HEK293 (cell line): ENCODE measurements around the gene DSCAML1.

ENCODE experiments used
- CTCF ChIA-PET: fragments of 350-600 bp; formaldehyde crosslinking; extraction: SDS; loops from one replicate; lab custom pipeline; 2021; ENCODE audit warnings: antibody characterized with exemption; lab: Yijun Ruan, JAX
- POLR2A ChIA-PET: fragments of 300-600 bp; formaldehyde crosslinking; extraction: SDS; loops from one replicate; lab custom pipeline; 2020; ENCODE audit warnings: antibody characterized with exemption, inconsistent platforms; lab: Yijun Ruan, JAX
- H3K27ac ChIP-seq: fragments of 200-500 bp; sonication (Bioruptor generic); 2 replicates; pipeline ENCODE4 v1.5.1; 2014; ENCODE audit warnings: low read depth, low read length, control low read depth, inconsistent platforms; ENCODE audit errors: extremely low read depth
- H3K36me3 ChIP-seq, 2 experiments: fragments of 200-500 bp in 1 of 2; sonication (Bioruptor generic) in 1 of 2; 1 replicate in 1 of 2; 2 replicates in 1 of 2; pipeline ENCODE4 v1.5.1; 2014 to 2017; ENCODE audit warnings: inconsistent platforms in 2 of 2, low read length in 2 of 2; ENCODE audit not compliant: control insufficient read depth in 2 of 2, insufficient read depth in 1 of 2
- H3K4me1 ChIP-seq: fragments of 200-500 bp; sonication (Bioruptor generic); 2 replicates; pipeline ENCODE4 v1.5.1; 2014; ENCODE audit warnings: mild to moderate bottlenecking, low read length, inconsistent platforms; ENCODE audit not compliant: control insufficient read depth, insufficient read depth
- H3K4me3 ChIP-seq: 2 replicates; pipeline ENCODE4 v1.5.1; 2011; ENCODE audit warnings: low read depth, mild to moderate bottlenecking, control low read depth, low read length, moderate library complexity
- H3K9me3 ChIP-seq: fragments of 200-500 bp; sonication (Bioruptor generic); 2 replicates; pipeline ENCODE4 v1.5.1; 2014; ENCODE audit warnings: low read depth, low read length, inconsistent platforms; ENCODE audit not compliant: control insufficient read depth, insufficient read depth
- EGR2 ChIP-seq: fragments of 450-650 bp; formaldehyde crosslinking; IDR thresholded peaks from 2 replicates; pipeline ENCODE4 v1.5.1; 2016; ENCODE audit warnings: low read depth, missing biosample characterization, missing genetic modification characterization
- KLF8 ChIP-seq: fragments of 450-650 bp; formaldehyde crosslinking; IDR thresholded peaks from 2 replicates; pipeline ENCODE4 v1.5.1; 2016; ENCODE audit warnings: missing biosample characterization, missing genetic modification characterization
- MZF1 ChIP-seq: fragments of 450-650 bp; formaldehyde crosslinking; IDR thresholded peaks from 2 replicates; pipeline ENCODE4 v1.5.1; 2017; ENCODE audit warnings: missing biosample characterization, missing genetic modification characterization, borderline replicate concordance
- REPIN1 ChIP-seq: fragments of 450-650 bp; formaldehyde crosslinking; IDR thresholded peaks from 2 replicates; pipeline ENCODE4 v1.5.1; 2017; ENCODE audit warnings: missing biosample characterization, missing genetic modification characterization, low read depth
- SCRT2 ChIP-seq: fragments of 450-650 bp; formaldehyde crosslinking; IDR thresholded peaks from 2 replicates; pipeline ENCODE4 v1.5.1; 2016; ENCODE audit warnings: missing biosample characterization, missing genetic modification characterization
- TRIM28 ChIP-seq: IDR thresholded peaks from 2 replicates; pipeline ENCODE4 v1.6.1; 2011; ENCODE audit warnings: low read length, control low read depth, borderline replicate concordance
- ZBTB8A ChIP-seq: fragments of 450-650 bp; formaldehyde crosslinking; IDR thresholded peaks from 2 replicates; pipeline ENCODE4 v1.5.1; 2016; ENCODE audit warnings: missing biosample characterization, missing genetic modification characterization
- ZNF112 ChIP-seq: fragments of 450-650 bp; formaldehyde crosslinking; IDR thresholded peaks from 2 replicates; pipeline ENCODE4 v1.5.0; 2017; ENCODE audit warnings: missing biosample characterization, missing genetic modification characterization
- ZNF132 ChIP-seq: fragments of 450-650 bp; formaldehyde crosslinking; IDR thresholded peaks from 2 replicates; pipeline ENCODE4 v1.5.1; 2017; ENCODE audit warnings: missing biosample characterization, missing genetic modification characterization, borderline replicate concordance
- ZNF133 ChIP-seq: fragments of 450-650 bp; formaldehyde crosslinking; IDR thresholded peaks from 2 replicates; pipeline ENCODE4 v1.5.1; 2016; ENCODE audit warnings: missing biosample characterization, missing genetic modification characterization
- ZNF138 ChIP-seq: fragments of 450-650 bp; formaldehyde crosslinking; IDR thresholded peaks from 2 replicates; pipeline ENCODE4 v1.5.1; 2016; ENCODE audit warnings: missing biosample characterization, missing genetic modification characterization, borderline replicate concordance
- ZNF157 ChIP-seq: fragments of 450-650 bp; formaldehyde crosslinking; IDR thresholded peaks from 2 replicates; pipeline ENCODE4 v1.5.1; 2016; ENCODE audit warnings: missing biosample characterization, missing genetic modification characterization
- ZNF184 ChIP-seq: fragments of 450-650 bp; IDR thresholded peaks from 2 replicates; pipeline ENCODE4 v1.5.1; 2018; ENCODE audit warnings: missing biosample characterization, mild to moderate bottlenecking, missing genetic modification characterization
- ZNF214 ChIP-seq: fragments of 450-650 bp; formaldehyde crosslinking; IDR thresholded peaks from 2 replicates; pipeline ENCODE4 v1.5.1; 2017; ENCODE audit warnings: missing biosample characterization, mild to moderate bottlenecking, missing genetic modification characterization, borderline replicate concordance
- ZNF239 ChIP-seq: fragments of 450-650 bp; formaldehyde crosslinking; IDR thresholded peaks from 2 replicates; pipeline ENCODE4 v1.5.1; 2016; ENCODE audit warnings: missing biosample characterization, missing genetic modification characterization
- ZNF274 ChIP-seq, 2 experiments: fragments of 200-500 bp in 1 of 2; fragments of 450-650 bp in 1 of 2; sonication (Bioruptor generic) in 1 of 2; formaldehyde crosslinking in 1 of 2; IDR thresholded peaks; 2 replicates each; pipeline versions ENCODE4 v1.5.1 to v1.6.1; 2014 to 2016; ENCODE audit warnings: borderline replicate concordance in 1 of 2, inconsistent platforms in 1 of 2, low read length in 1 of 2, missing biosample characterization in 1 of 2, missing genetic modification characterization in 1 of 2
- ZNF391 ChIP-seq: fragments of 450-650 bp; formaldehyde crosslinking; IDR thresholded peaks from 2 replicates; pipeline ENCODE4 v1.5.1; 2016; ENCODE audit warnings: low read depth, missing biosample characterization, missing genetic modification characterization, borderline replicate concordance
- ZNF426 ChIP-seq: fragments of 450-650 bp; formaldehyde crosslinking; IDR thresholded peaks from 2 replicates; pipeline ENCODE4 v1.5.1; 2017; ENCODE audit warnings: missing biosample characterization, missing genetic modification characterization, mild to moderate bottlenecking, inconsistent platforms, moderate library complexity
- ZNF48 ChIP-seq: fragments of 450-650 bp; formaldehyde crosslinking; IDR thresholded peaks from 2 replicates; pipeline ENCODE4 v1.5.1; 2016; ENCODE audit warnings: missing biosample characterization, missing genetic modification characterization
- ZNF544 ChIP-seq: fragments of 450-650 bp; formaldehyde crosslinking; IDR thresholded peaks from 2 replicates; pipeline ENCODE4 v1.5.0; 2017; ENCODE audit warnings: missing biosample characterization, missing genetic modification characterization
- ZNF561 ChIP-seq: fragments of 450-650 bp; IDR thresholded peaks from 2 replicates; pipeline ENCODE4 v1.5.1; 2018; ENCODE audit warnings: missing biosample characterization, missing genetic modification characterization, borderline replicate concordance
- ZNF585B ChIP-seq: fragments of 450-650 bp; formaldehyde crosslinking; IDR thresholded peaks from 2 replicates; pipeline ENCODE4 v1.5.1; 2016; ENCODE audit warnings: missing biosample characterization, missing genetic modification characterization
- ZNF624 ChIP-seq: fragments of 450-650 bp; formaldehyde crosslinking; IDR thresholded peaks from 2 replicates; pipeline ENCODE4 v1.5.1; 2017; ENCODE audit warnings: missing biosample characterization, missing genetic modification characterization
- ZNF626 ChIP-seq: fragments of 450-650 bp; sonication (Bioruptor Pico); formaldehyde crosslinking; IDR thresholded peaks from 2 replicates; pipeline ENCODE4 v1.5.1; 2018; ENCODE audit warnings: missing biosample characterization, missing genetic modification characterization, inconsistent platforms
- ZNF660 ChIP-seq: fragments of 450-650 bp; IDR thresholded peaks from 2 replicates; pipeline ENCODE4 v1.5.1; 2018; ENCODE audit warnings: missing biosample characterization, mild to moderate bottlenecking, missing genetic modification characterization
- ZNF701 ChIP-seq: fragments of 450-650 bp; formaldehyde crosslinking; IDR thresholded peaks from 2 replicates; pipeline ENCODE4 v1.5.1; 2016; ENCODE audit warnings: missing biosample characterization, missing genetic modification characterization
- ZSCAN23 ChIP-seq: fragments of 450-650 bp; formaldehyde crosslinking; IDR thresholded peaks from 2 replicates; pipeline ENCODE4 v1.5.1; 2016; ENCODE audit warnings: missing biosample characterization, missing genetic modification characterization
- TF ChIP-seq, protein P1 (sequence below): fragments of 450-650 bp; formaldehyde crosslinking; IDR thresholded peaks from 2 replicates; pipeline ENCODE4 v1.5.1; 2016; ENCODE audit warnings: missing biosample characterization, missing genetic modification characterization
- TF ChIP-seq, protein P2 (sequence below): fragments of 450-650 bp; formaldehyde crosslinking; IDR thresholded peaks from 2 replicates; pipeline ENCODE4 v1.5.1; 2016; ENCODE audit warnings: missing biosample characterization, missing genetic modification characterization

DSCAML1 gene

DNA sequence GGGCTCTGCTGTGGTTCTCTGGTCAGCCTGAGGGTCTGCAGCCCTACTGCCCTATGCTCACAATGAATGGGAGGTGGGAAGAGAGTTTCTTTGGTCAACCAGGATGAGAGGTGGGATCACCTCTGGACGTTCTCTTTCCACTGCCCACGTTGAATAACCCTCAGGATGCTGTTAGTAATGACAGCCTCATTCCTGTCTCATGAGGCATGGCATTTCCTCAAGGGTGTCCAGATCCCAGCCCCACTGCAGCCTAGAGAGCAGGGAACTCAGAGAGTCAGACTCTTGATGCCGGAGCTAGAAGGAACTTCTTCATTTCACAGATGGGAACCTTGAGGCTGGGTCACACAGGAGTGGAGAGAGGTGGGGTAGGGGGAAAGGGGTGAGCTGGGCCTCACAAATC, 273.3 kb downstream of the DSCAML1 start:
- no peaks in the 10 kb centered on the region for H3K36me3 ChIP-seq
- CTCF ChIA-PET: interaction anchor here (1.3 kb wide), 1 partner anchor 283 kb away, joined by 3 read pairs; no protein-coding TSS in a partner anchor
- H3K4me1 ChIP-seq: peaks cover 3% of the 10 kb centered on the region; the same call in 1 of the 2 replicates
- no peak overlapping the region for H3K27ac ChIP-seq
- POLR2A ChIA-PET: no interaction called here
- no peak overlapping the region for H3K4me3 ChIP-seq
- H3K9me3 ChIP-seq: no peaks in the 10 kb centered on the region
- no peak for TF ChIP-seq TRIM28
- no peak for TF ChIP-seq ZSCAN23
- TF ChIP-seq ZNF184 (tag by site-specific recombination): no peak
- TF ChIP-seq, protein P1, sequence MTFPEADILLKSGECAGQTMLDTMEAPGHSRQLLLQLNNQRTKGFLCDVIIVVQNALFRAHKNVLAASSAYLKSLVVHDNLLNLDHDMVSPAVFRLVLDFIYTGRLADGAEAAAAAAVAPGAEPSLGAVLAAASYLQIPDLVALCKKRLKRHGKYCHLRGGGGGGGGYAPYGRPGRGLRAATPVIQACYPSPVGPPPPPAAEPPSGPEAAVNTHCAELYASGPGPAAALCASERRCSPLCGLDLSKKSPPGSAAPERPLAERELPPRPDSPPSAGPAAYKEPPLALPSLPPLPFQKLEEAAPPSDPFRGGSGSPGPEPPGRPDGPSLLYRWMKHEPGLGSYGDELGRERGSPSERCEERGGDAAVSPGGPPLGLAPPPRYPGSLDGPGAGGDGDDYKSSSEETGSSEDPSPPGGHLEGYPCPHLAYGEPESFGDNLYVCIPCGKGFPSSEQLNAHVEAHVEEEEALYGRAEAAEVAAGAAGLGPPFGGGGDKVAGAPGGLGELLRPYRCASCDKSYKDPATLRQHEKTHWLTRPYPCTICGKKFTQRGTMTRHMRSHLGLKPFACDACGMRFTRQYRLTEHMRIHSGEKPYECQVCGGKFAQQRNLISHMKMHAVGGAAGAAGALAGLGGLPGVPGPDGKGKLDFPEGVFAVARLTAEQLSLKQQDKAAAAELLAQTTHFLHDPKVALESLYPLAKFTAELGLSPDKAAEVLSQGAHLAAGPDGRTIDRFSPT (tag by site-specific recombination): no peak
- no peak for TF ChIP-seq ZNF626 (tag by site-specific recombination)
- no peak for TF ChIP-seq ZNF660 (tag by site-specific recombination)
- TF ChIP-seq ZNF157 (tag by site-specific recombination): no peak
- TF ChIP-seq ZNF701: no peak
- no peak for TF ChIP-seq ZNF391 (tag by site-specific recombination)
- no peak for TF ChIP-seq ZNF112 (tag by site-specific recombination)
- no peak for TF ChIP-seq ZNF561 (tag by site-specific recombination)
- TF ChIP-seq REPIN1 (tag by site-specific recombination): no peak
- no peak for TF ChIP-seq ZNF133 (tag by site-specific recombination)
- TF ChIP-seq, all 188 proteins: peak for 0

DNA sequence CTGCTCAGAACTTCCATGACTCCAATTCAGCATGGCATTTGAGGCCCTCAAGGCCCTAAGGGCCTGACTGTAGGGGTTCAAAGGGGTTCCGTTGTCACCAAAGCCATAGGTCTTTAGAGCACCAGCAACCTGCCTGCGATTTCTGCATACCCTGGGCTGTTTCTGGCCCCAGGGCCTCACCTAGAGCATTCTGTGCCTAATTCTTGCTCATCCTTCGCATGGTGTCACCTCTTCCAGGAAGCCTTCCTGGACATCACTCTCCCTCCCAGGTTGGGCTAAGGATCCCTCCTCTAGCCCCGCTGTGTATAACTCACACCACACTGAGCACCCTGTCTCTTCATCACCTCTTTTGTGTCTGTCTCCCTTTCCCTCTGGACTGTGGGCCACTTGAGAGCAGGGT, 275.0 kb downstream of the DSCAML1 start:
- H3K4me3 ChIP-seq: no peak overlapping the region
- no peaks in the 10 kb centered on the region for H3K9me3 ChIP-seq
- H3K27ac ChIP-seq: no peak overlapping the region
- H3K36me3 ChIP-seq: no peaks in the 10 kb centered on the region
- ChIA-PET POLR2A (no interaction called here), CTCF (no interaction called here)
- no peak for TF ChIP-seq SCRT2 (tag by site-specific recombination)
- no peak for TF ChIP-seq ZNF48 (tag by site-specific recombination)
- no peak for TF ChIP-seq ZNF239 (tag by site-specific recombination)
- no peak for TF ChIP-seq ZNF585B (tag by site-specific recombination)
- TF ChIP-seq MZF1 (tag by site-specific recombination): no peak
- TF ChIP-seq, protein P2, sequence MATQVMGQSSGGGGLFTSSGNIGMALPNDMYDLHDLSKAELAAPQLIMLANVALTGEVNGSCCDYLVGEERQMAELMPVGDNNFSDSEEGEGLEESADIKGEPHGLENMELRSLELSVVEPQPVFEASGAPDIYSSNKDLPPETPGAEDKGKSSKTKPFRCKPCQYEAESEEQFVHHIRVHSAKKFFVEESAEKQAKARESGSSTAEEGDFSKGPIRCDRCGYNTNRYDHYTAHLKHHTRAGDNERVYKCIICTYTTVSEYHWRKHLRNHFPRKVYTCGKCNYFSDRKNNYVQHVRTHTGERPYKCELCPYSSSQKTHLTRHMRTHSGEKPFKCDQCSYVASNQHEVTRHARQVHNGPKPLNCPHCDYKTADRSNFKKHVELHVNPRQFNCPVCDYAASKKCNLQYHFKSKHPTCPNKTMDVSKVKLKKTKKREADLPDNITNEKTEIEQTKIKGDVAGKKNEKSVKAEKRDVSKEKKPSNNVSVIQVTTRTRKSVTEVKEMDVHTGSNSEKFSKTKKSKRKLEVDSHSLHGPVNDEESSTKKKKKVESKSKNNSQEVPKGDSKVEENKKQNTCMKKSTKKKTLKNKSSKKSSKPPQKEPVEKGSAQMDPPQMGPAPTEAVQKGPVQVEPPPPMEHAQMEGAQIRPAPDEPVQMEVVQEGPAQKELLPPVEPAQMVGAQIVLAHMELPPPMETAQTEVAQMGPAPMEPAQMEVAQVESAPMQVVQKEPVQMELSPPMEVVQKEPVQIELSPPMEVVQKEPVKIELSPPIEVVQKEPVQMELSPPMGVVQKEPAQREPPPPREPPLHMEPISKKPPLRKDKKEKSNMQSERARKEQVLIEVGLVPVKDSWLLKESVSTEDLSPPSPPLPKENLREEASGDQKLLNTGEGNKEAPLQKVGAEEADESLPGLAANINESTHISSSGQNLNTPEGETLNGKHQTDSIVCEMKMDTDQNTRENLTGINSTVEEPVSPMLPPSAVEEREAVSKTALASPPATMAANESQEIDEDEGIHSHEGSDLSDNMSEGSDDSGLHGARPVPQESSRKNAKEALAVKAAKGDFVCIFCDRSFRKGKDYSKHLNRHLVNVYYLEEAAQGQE (tag by site-specific recombination): no peak
- no peak for TF ChIP-seq ZNF138
- TF ChIP-seq EGR2 (tag by site-specific recombination): no peak
- no peak for TF ChIP-seq KLF8 (tag by site-specific recombination)
- no peak for TF ChIP-seq ZNF426 (tag by site-specific recombination)
- TF ChIP-seq ZNF132 (tag by site-specific recombination): no peak
- no peak for TF ChIP-seq ZNF544 (tag by site-specific recombination)
- no peak for TF ChIP-seq ZNF624 (tag by site-specific recombination)
- no peak for TF ChIP-seq ZNF626 (tag by site-specific recombination)
- TF ChIP-seq ZNF274 (IDR thresholded peaks at IDR 0.05; ENCODE audit: low read length): no peak
- TF ChIP-seq ZNF274 (tag by site-specific recombination; IDR thresholded peaks at IDR 0.05; ENCODE audit: borderline replicate concordance): no peak
- no peak for TF ChIP-seq ZNF214 (tag by site-specific recombination)
- no peak for TF ChIP-seq ZBTB8A (tag by site-specific recombination)
- H3K4me1 ChIP-seq: no peaks in the 10 kb centered on the region
